C4-2B (cell line): ENCODE measurements around the gene RCAN3.

ENCODE experiments used
- H3K27ac ChIP-seq: fragments of 450-650 bp; 2 replicates; pipeline ENCODE4 v1.5.1; 2017
- CTCF ChIP-seq: fragments of 450-650 bp; conservative IDR thresholded peaks from 2 replicates; pipeline ENCODE4 v1.5.1; 2017; ENCODE audit warnings: mild to moderate bottlenecking
- ZFX ChIP-seq: fragments of 450-650 bp; IDR thresholded peaks from 2 replicates; pipeline ENCODE4 v1.6.1; 2017

RCAN3 gene

GRCh38 chr1:24589200-24589599, 86.6 kb downstream of the RCAN3 start:
- TF ChIP-seq CTCF (no peak), ZFX (no peak)

More at GRCh38 chr1:24589200-24589599, 86.6 kb downstream of the RCAN3 start:
- H3K27ac ChIP-seq: no peak overlapping the region
